Measurements from ENCODE around the gene THUMPD3. TPM values are rescaled to one million over a fixed set of nuclear protein-coding genes. Genes with fewer than 3 reads are reported as not detected.

Gene THUMPD3
- total and polyA plus RNA-seq, 2 of the 13 experiments (the other 11 are each of a cell fraction or from before 2014, with no cell fraction given): 31.2 to 44.1 TPM

GRCh38 chr3:9402410-9403228 lies 39.8 kb downstream of the THUMPD3 start (continued):
- TF ChIP-seq NFAT5 (CRISPR knock-in tag; IDR thresholded peaks at IDR 0.05) (no peak), PLRG1 (conservative IDR thresholded peaks at IDR 0.05) (no peak), RAD21 (CRISPR knock-in tag; IDR thresholded peaks at IDR 0.05) (0 out of 2 replicates have a peak, but pooled peaks have one; percentile 23), SMYD3 (CRISPR knock-in tag; IDR thresholded peaks at IDR 0.05) (0 out of 2 replicates have a peak, but pooled peaks have one; percentile 41), ARID4A (CRISPR knock-in tag; IDR thresholded peaks at IDR 0.05; ENCODE audit: borderline replicate concordance) (peak; percentile 69; the same call in 1 of the 2 replicates), KAT8 (CRISPR knock-in tag; IDR thresholded peaks at IDR 0.05) (0 out of 2 replicates have a peak, but pooled peaks have one; percentile 34), MXD3 (CRISPR knock-in tag; IDR thresholded peaks at IDR 0.05) (no peak), ZNF644 (CRISPR knock-in tag; IDR thresholded peaks at IDR 0.05; ENCODE audit: low read depth) (peak; percentile 74; the same call in 1 of the 2 replicates), SPEN (CRISPR knock-in tag; IDR thresholded peaks at IDR 0.05; ENCODE audit: low read depth) (no peak), HNF4A (CRISPR knock-in tag; IDR thresholded peaks at IDR 0.05) (peak; percentile 51; the same call in 1 of the 2 replicates), ZSCAN29 (CRISPR knock-in tag; conservative IDR thresholded peaks at IDR 0.05) (no peak), ZNF343 (CRISPR knock-in tag; IDR thresholded peaks at IDR 0.05) (no peak), PHF21A (CRISPR knock-in tag; IDR thresholded peaks at IDR 0.05) (peak; percentile 70), DMAP1 (CRISPR knock-in tag; IDR thresholded peaks at IDR 0.05) (0 out of 2 replicates have a peak, but pooled peaks have one; percentile 61), ZNF503 (CRISPR knock-in tag; IDR thresholded peaks at IDR 0.05) (0 out of 2 replicates have a peak, but pooled peaks have one; percentile 36), ZNF335 (CRISPR knock-in tag; IDR thresholded peaks at IDR 0.05) (no peak), ZNF354B (CRISPR knock-in tag; IDR thresholded peaks at IDR 0.05) (no peak), ZBTB3 (CRISPR knock-in tag; IDR thresholded peaks at IDR 0.05; ENCODE audit: borderline replicate concordance, low read depth) (no peak), NBN (conservative IDR thresholded peaks at IDR 0.05) (no peak)

Data from HepG2 (cell line).